Prostate gland (tissue), 2 donors: ENCODE data around the gene EDNRA.

ENCODE experiments used
- POLR2A ChIP-seq: fragments of 450-650 bp; IDR thresholded peaks from one replicate; pipeline ENCODE4 v1.6.1; 2016; ENCODE audit warnings: antibody characterized with exemption, mild to moderate bottlenecking
- POLR2AphosphoS5 ChIP-seq: sonication (generic); formaldehyde crosslinking; IDR thresholded peaks from one replicate; pipeline ENCODE4 v1.6.1; 2017; ENCODE audit warnings: antibody characterized with exemption
- TF ChIP-seq, protein P1 (sequence below), 4 experiments: fragments of 200-600 bp in 2 of 4; fragments of 450-650 bp in 2 of 4; sonication (generic) in 2 of 4; IDR thresholded peaks; 1 replicate in 3 of 4; 2 replicates in 1 of 4; pipeline ENCODE4 v1.5.1; 2016 to 2019; ENCODE audit warnings: antibody characterized with exemption in 4 of 4, mild to moderate bottlenecking in 2 of 4, moderate library complexity in 2 of 4

GRCh38 chr4:147481577-147482109, 746 bp downstream of the EDNRA start:
- TF ChIP-seq, protein P1, sequence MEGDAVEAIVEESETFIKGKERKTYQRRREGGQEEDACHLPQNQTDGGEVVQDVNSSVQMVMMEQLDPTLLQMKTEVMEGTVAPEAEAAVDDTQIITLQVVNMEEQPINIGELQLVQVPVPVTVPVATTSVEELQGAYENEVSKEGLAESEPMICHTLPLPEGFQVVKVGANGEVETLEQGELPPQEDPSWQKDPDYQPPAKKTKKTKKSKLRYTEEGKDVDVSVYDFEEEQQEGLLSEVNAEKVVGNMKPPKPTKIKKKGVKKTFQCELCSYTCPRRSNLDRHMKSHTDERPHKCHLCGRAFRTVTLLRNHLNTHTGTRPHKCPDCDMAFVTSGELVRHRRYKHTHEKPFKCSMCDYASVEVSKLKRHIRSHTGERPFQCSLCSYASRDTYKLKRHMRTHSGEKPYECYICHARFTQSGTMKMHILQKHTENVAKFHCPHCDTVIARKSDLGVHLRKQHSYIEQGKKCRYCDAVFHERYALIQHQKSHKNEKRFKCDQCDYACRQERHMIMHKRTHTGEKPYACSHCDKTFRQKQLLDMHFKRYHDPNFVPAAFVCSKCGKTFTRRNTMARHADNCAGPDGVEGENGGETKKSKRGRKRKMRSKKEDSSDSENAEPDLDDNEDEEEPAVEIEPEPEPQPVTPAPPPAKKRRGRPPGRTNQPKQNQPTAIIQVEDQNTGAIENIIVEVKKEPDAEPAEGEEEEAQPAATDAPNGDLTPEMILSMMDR (IDR thresholded peaks at IDR 0.05) = no peak
- no peak for TF ChIP-seq POLR2AphosphoS5
- TF ChIP-seq POLR2A = no peak
